Subcutaneous preadipocyte (primary cell): ENCODE results near the gene SMIM30. TPM values are rescaled to one million over a fixed set of nuclear protein-coding genes. Genes with fewer than 3 reads are reported as not detected.

ENCODE experiments used
- total RNA-seq: library from RNA; depleted of rRNA; stranded (reverse); fragments of >200 nt; gene quantifications from 2 replicates; pipeline ENCODE4 v1.2.3, GENCODE V29; 2012

The SMIM30 gene
- 51.6 and 59.5 TPM in 2 replicates for total RNA-seq

GRCh38 chr7:113118074-113118959, at the start of gene SMIM30:
TSS of gene SMIM30 (minus strand) at chr7:113118554. CDS start at chr7:113117578, 976 bp downstream.

GRCh38 chr7:113086431-113086888, 31.9 kb downstream of the SMIM30 start, which contains the start of gene GPR85:
TSS of gene GPR85 (minus strand) at chr7:113086827. CDS start at chr7:113084721, 2,106 bp downstream.

Other genes starting within 250 kb of the SMIM30 start
- gene GPR85, start 31.7 kb downstream of the SMIM30 start, total RNA-seq: 1.8 and 2.3 TPM in 2 replicates